Amniotic stem cell (primary cell): ENCODE results near the gene SH3BP1.
"Not testable (repeated sequence)": the region's sequence is repeated elsewhere in the genome, so short reads cannot be mapped to it uniquely, and the experiment has no call there.

Experiments
- DNase-seq: peaks from one replicate; lab custom pipeline; 2025; lab: John Stamatoyannopoulos, UW

SH3BP1 gene

GRCh38 chr22:37679670-37680069 lies 40.2 kb downstream of the SH3BP1 start:
- no peak for DNase-seq

DNA sequence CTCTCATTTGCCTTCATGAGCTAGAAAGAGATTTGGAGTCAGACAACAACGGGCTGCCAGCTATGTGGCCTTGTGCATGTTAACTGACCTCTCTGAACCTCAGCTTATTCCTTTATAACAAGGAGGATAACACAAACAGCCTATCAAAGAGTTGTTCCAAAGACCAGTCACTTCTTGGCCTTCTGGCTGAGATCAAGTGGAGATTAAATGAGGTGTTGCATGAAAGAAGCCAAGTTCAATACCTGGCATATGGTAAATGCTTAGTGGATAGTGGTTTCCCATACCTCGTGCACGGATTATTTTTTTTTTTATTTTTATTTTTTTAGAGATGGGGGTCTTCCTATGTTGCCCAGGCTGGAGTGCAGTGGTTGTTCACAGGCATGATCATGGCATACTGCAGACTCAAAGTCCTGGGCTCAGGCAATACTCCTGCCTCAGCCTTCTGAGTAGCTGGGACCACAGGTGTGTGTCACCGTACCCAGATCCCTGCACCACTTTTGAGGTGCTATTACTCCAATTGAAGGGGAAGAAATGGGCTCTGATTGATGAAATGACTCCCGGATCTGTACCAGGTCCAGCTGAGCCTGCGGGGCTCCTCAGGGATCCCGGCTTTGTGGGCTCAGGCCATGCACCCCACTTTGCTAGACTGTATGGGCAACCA lies 40.9 kb downstream of the SH3BP1 start:
- DNase-seq, result no peak

DNA sequence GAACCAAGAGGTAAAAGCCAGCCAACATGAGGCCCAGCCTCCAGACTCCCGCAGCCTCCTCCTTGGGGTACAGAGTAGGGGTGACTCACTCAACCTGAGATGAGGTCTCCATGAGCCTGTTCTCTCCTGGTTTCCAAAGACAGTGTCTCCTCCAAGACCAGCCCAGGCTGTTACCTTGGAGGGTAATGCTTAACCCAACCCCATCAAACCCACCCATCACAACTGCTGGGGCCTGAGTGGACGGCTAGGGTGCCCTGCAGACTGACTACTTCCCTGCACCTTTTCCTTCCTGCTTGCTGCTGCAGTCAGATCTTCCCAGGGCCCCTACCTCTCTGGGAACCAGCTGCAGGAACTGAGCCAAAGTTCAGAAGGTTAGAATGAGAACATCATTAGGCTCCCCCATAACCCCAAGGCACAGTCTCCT lies 41.5 kb downstream of the SH3BP1 start:
- no peak for DNase-seq

- peak; percentile 47 for DNase-seq
These were observed 42.1 kb downstream of the SH3BP1 start for GRCh38 chr22:37681556-37682049.

GRCh38 chr22:37684803-37685615 lies 45.5 kb downstream of the SH3BP1 start:
- no peak for DNase-seq

DNA sequence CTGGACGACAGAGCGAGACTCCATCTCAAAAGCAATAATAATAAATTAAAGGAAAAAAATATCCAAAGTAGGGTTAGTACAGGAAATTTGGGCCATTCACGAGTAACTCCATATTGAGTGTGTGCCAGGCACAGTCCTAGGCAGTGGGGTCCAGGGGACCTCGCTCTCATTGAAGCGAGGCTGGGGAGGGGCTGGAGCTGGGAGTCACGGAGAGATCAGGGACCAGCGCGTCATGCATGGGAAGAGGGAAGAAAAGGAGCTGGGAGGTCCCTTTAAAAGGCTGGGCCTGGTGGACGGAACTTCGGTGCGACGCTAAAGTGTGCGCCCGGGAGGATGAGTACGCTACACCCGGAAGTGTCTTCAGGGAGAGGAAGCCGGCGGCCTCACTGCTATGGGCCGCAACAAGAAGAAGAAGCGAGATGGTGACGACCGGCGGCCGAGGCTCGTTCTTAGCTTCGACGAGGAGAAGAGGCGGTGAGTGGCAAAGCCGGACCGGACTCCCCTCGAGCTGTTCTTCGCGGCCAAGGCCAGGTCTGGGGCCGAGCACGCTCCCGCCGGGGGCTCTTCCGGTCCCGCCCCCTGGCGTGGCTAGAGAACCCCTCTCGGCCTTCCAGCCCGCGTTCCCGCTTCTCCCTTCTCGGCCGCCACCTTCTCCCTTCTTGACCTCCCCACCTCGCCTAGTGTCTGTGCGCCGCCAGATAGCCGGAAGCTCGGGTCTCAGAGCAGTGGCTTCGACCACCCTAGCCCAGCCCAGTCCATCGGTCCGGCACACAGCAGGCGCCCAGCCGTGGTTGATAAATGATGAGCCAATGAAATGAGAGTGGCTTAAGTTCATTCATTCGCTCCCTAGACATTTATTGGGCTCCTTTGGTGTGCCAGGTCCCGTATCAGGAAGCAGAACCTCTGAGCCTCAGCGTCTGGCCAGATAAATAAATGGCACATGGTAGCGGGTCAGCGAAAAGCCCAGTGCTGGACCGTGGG lies 46.8 kb downstream of the SH3BP1 start, which contains the start of gene NOL12:
Gene NOL12 (plus strand): TSS at position 342 of the 981 bp plus-strand sequence. CDS start 50 bp downstream, at position 392.
- DNase-seq, result peak; percentile 72

DNA sequence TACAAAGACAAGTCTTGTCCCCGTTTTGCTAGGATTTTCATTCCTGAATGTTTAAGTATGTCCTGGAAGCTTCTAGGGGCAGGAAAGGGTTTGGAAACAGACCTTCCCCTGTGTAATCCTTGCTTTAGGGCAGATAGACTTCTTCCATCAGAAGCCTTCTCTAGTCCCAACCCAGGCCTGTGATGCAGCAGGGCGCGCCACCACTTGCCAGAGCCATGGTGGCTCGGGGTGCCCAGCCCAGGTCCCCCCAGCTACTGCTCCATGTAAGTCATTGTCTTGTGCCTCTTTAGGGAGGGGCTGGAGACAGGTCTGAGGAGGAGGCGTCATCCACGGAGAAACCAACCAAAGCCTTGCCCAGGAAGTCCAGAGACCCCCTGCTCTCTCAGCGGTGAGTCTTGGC lies 50.9 kb downstream of the SH3BP1 start:
- DNase-seq, result no peak

- DNase-seq, result no peak
These were observed 51.5 kb downstream of the SH3BP1 start for GRCh38 chr22:37690901-37691504.

- DNase-seq, result no peak
These were observed 53.3 kb downstream of the SH3BP1 start for GRCh38 chr22:37692627-37693285.

GRCh38 chr22:37694131-37694530 lies 54.7 kb downstream of the SH3BP1 start:
- not testable (repeated sequence) for DNase-seq

GRCh38 chr22:37696260-37696656 lies 56.8 kb downstream of the SH3BP1 start:
- DNase-seq, result not testable (repeated sequence)

DNA sequence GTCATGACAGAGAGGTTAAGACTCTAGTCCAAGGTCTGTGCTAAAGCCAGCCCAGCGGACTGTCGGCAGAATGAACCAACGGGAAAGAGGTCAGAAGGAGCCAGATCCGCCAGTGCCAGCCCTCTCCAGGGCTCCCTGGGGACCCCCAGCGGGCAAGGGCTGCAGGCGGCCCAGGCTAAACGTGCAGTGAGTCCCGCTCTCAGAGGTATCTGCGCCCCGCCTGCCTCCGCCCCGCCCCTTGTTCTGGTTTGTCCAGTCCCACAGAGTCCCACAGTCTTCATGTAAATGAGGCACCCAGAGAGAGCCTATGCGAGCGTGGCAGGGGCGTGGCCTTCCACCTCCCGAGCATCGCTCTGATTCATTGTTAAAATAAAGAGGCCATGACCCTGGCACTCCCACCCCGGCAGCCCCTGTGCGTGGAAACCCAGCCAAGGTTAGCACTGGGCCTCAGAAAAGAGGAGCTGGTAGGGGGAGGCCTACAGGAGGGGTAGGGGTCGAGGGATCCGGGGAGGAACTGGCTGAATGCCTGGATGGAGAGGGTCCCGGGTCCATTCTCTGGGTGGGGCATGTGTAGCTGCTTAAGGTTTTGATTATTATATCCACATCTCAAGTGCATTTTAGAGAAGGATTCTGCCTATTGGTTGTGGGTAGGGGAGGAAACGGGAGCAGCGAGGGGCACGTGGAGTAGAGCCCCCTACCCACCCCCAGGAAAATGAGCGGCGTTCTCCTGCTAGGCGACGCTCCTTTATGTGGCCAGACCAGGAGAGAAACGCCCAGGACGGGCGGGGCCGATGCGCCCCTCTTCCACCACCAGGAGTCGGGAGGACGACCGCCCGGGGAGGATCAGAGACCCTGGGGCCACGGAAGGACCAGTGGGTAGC lies 57.4 kb downstream of the SH3BP1 start, which contains the start of gene TRIOBP:
Gene TRIOBP (plus strand): TSS at position 392 of the 881 bp plus-strand sequence. CDS start 4,318 bp downstream, outside the sequence.
- peak; percentile 97 for DNase-seq

DNA sequence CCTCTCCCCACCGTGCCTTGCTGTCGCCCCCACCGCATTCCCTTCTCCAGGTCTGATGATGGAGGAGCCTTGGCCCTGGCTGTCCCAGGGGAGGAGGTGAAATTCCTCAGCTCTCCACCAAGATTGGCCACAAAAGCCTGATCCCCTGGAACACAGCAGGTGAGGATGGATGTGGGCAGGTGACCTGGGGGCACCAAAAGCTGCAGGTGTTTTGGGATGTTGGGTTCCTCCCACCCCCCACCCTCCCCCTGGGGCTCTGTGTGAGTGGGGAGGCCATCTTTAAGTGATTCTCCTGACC lies 58.0 kb downstream of the SH3BP1 start:
- DNase-seq, result no peak

- DNase-seq, result no peak
These were observed 61.8 kb downstream of the SH3BP1 start for GRCh38 chr22:37701141-37701786.

GRCh38 chr22:37703906-37704305 lies 64.4 kb downstream of the SH3BP1 start:
- no peak for DNase-seq

DNA sequence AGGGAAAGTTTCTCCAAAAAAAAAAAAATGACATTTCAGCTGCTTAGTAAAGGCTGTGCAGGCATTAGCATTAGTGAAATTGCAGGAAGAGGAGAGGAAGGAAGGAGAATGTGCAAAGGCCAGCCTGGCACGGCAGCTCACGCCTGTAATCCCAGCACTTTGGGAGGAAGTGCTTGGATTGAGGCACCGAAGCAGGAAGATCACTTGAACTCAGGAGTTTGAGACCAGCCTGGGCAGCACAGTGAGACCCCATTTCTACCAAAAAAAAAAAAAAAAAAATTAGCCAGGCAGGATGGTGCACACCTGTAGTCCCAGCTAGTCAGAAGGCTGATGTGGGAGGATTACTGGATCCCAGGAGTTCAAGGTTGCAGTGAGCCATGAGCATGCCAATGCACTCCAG lies 65.2 kb downstream of the SH3BP1 start:
- DNase-seq, result no peak

DNA sequence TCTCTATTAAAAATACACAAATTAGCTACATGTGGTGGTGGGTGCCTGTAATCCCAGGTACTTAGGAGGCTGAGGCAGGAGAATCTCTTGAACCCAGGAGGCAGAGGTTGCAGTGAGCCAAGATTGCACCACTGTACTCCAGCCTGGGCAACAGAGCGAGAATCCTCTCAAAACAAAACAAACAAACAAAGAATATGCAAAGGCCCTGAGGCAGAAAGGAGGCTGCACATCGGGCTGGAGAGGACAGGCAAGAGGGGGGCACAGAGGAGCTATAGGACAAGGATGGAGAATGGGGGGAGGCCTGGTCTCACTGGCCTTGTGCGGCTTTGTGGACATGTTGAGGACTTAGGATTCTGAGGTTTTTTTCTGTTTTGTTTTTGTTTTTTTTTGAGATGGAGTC lies 65.7 kb downstream of the SH3BP1 start:
- no peak for DNase-seq
